ENCODE results near the gene NXPH4.

Gene NXPH4

GRCh38 chr12:57171668-57172067 lies 44.9 kb upstream of the NXPH4 start:
- TF ChIP-seq, protein P1, sequence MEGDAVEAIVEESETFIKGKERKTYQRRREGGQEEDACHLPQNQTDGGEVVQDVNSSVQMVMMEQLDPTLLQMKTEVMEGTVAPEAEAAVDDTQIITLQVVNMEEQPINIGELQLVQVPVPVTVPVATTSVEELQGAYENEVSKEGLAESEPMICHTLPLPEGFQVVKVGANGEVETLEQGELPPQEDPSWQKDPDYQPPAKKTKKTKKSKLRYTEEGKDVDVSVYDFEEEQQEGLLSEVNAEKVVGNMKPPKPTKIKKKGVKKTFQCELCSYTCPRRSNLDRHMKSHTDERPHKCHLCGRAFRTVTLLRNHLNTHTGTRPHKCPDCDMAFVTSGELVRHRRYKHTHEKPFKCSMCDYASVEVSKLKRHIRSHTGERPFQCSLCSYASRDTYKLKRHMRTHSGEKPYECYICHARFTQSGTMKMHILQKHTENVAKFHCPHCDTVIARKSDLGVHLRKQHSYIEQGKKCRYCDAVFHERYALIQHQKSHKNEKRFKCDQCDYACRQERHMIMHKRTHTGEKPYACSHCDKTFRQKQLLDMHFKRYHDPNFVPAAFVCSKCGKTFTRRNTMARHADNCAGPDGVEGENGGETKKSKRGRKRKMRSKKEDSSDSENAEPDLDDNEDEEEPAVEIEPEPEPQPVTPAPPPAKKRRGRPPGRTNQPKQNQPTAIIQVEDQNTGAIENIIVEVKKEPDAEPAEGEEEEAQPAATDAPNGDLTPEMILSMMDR (conservative IDR thresholded peaks at IDR 0.05): no peak
- H3K27ac ChIP-seq: no peak overlapping the region

GRCh38 chr12:57173089-57173488 lies 43.5 kb upstream of the NXPH4 start:
- TF ChIP-seq, protein P1 (conservative IDR thresholded peaks at IDR 0.05): peak; percentile 83
- no peak overlapping the region for H3K27ac ChIP-seq

DNA sequence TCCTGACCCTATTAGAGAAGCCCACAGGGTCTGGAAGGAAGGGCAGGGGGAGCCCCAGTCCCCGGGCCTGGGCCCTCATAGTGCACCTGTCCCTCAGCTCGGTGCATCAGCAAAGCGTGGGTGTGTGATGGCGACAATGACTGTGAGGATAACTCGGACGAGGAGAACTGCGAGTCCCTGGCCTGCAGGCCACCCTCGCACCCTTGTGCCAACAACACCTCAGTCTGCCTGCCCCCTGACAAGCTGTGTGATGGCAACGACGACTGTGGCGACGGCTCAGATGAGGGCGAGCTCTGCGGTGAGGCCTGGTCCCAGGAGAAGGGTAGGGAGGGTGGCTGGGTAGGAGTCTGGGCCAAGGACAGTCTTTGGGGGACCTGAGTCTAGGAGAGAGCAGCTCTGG lies 42.9 kb upstream of the NXPH4 start:
- no peak overlapping the region for H3K27ac ChIP-seq
- TF ChIP-seq, protein P1 (conservative IDR thresholded peaks at IDR 0.05): no peak

DNA sequence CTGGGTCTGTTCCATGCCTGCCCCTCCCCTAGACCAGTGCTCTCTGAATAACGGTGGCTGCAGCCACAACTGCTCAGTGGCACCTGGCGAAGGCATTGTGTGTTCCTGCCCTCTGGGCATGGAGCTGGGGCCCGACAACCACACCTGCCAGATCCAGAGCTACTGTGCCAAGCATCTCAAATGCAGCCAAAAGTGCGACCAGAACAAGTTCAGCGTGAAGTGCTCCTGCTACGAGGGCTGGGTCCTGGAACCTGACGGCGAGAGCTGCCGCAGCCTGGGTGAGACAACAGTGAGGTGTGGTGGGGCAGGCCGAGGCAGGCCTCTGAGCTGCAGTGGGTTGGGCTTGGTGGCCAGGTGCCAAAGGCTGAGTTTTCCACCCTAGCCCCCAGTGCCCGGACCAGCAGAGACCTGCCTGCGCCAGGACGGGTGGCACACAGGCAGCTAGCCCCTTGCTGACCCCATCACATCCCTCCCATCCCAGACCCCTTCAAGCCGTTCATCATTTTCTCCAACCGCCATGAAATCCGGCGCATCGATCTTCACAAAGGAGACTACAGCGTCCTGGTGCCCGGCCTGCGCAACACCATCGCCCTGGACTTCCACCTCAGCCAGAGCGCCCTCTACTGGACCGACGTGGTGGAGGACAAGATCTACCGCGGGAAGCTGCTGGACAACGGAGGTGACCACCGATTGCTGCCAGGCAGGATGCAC lies 41.0 kb upstream of the NXPH4 start:
- H3K27ac ChIP-seq: peak overlapping the region; percentile 49
- TF ChIP-seq, protein P1 (conservative IDR thresholded peaks at IDR 0.05): peak; percentile 72

DNA sequence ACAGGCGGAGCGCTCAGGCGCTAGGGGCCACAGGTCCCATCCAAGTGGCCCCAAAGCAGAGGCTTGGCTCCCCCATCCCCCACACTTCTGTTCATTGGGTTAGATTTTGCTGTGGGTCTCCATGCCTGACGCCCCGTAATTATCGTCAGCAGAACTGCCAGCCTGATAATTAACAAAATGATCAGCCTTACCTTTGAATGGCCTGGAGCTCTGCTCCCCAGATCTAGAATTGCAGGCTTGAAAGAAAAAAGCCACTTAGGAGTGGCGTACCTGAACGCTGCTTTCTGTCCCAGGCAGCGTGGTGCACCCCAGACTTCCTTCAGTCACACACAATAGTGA lies 40.5 kb upstream of the NXPH4 start:
- TF ChIP-seq, protein P1 (conservative IDR thresholded peaks at IDR 0.05): peak; percentile 32
- peak overlapping the region; percentile 49; the same call in 1 of the 2 replicates for H3K27ac ChIP-seq

- TF ChIP-seq, protein P1 (conservative IDR thresholded peaks at IDR 0.05): no peak
- H3K27ac ChIP-seq: no peak overlapping the region
Measured at GRCh38 chr12:57176846-57177245, 39.7 kb upstream of the NXPH4 start.

DNA sequence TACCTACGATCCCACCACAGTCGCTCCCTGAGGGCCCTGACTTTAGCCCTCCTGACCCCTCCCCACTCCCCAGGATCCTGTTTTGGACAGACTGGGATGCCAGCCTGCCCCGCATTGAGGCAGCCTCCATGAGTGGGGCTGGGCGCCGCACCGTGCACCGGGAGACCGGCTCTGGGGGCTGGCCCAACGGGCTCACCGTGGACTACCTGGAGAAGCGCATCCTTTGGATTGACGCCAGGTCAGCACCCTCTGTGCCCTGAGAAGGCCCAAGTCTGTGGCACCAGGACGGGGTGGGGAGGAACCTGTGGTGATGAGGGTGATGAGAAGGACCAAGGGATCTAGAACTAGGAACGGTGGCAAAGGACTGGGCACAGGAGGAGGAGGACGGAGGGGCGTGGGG lies 39.2 kb upstream of the NXPH4 start:
- TF ChIP-seq, protein P1 (conservative IDR thresholded peaks at IDR 0.05): no peak
- no peak overlapping the region for H3K27ac ChIP-seq
